Retinal pigment epithelial cell (primary cell): Measurements from ENCODE around the gene COX7B2.

ENCODE experiments used
- DNase-seq: peaks from one replicate; pipeline ENCODE4 v3.0.0-alpha.2; 2010; ENCODE audit warnings: low read depth
- H3K4me3 ChIP-seq: 2 replicates; pipeline ENCODE4 v1.5.1; 2011; ENCODE audit warnings: mild to moderate bottlenecking, low read length, control low read depth, moderate library complexity
- CTCF ChIP-seq: conservative IDR thresholded peaks from 2 replicates; pipeline ENCODE4 v1.5.1; 2011; ENCODE audit warnings: low read depth, low read length, control low read depth, inconsistent platforms

COX7B2 gene

GRCh38 chr4:46793036-46793435, 116.0 kb downstream of the COX7B2 start:
- TF ChIP-seq CTCF = no peak

GRCh38 chr4:46781434-46782092, 127.5 kb downstream of the COX7B2 start:
- no peak for TF ChIP-seq CTCF
- no peak overlapping the region for H3K4me3 ChIP-seq
- no peak for DNase-seq

More at GRCh38 chr4:46793036-46793435, 116.0 kb downstream of the COX7B2 start:
- H3K4me3 ChIP-seq = no peak overlapping the region
- DNase-seq = no peak

GRCh38 chr4:46765465-46765864, 143.6 kb downstream of the COX7B2 start:
- no peak for DNase-seq
- no peak for TF ChIP-seq CTCF
- no peak overlapping the region for H3K4me3 ChIP-seq

- TF ChIP-seq CTCF = no peak
- no peak for DNase-seq
- no peak overlapping the region for H3K4me3 ChIP-seq
These were observed 179.0 kb downstream of the COX7B2 start for GRCh38 chr4:46730075-46730474.

- no peak for DNase-seq
- no peak for TF ChIP-seq CTCF
- no peak overlapping the region for H3K4me3 ChIP-seq
These were observed 189.0 kb downstream of the COX7B2 start for GRCh38 chr4:46720055-46720454.

- no peak for TF ChIP-seq CTCF
- DNase-seq = no peak
- no peak overlapping the region for H3K4me3 ChIP-seq
These were observed 191.1 kb downstream of the COX7B2 start for GRCh38 chr4:46717950-46718349.

- no peak for DNase-seq
- H3K4me3 ChIP-seq = no peak overlapping the region
- TF ChIP-seq CTCF = peak; percentile 9
These were observed 193.6 kb downstream of the COX7B2 start for GRCh38 chr4:46715468-46715867.
